Smooth muscle cell (in vitro differentiated cells): Measurements from ENCODE around the gene RAD9A. TPM values are rescaled to one million over a fixed set of nuclear protein-coding genes. Genes with fewer than 3 reads are reported as not detected.

Experiments
- DNase-seq: peaks from one replicate; lab custom pipeline; 2025; ENCODE audit not compliant: unreplicated experiment; lab: John Stamatoyannopoulos, UW
- H2AFZ ChIP-seq: fragments of 200-600 bp; sonication (generic); 2 replicates; pipeline ENCODE4 v1.6.0; 2016; ENCODE audit warnings: antibody characterized with exemption, low read depth, mild to moderate bottlenecking
- H3F3A ChIP-seq: fragments of 200-600 bp; sonication (generic); 2 replicates; pipeline ENCODE4 v1.6.0; 2017; ENCODE audit warnings: antibody characterized with exemption, low read depth
- H3K27ac ChIP-seq: fragments of 200-600 bp; sonication (generic); 2 replicates; pipeline ENCODE4 v1.5.1; 2016; ENCODE audit warnings: low read depth, mild to moderate bottlenecking
- H3K27me3 ChIP-seq: fragments of 200-600 bp; sonication (generic); 2 replicates; pipeline ENCODE4 v1.6.1; 2016; ENCODE audit warnings: low read depth, mild to moderate bottlenecking
- H3K36me3 ChIP-seq: fragments of 200-600 bp; sonication (generic); 2 replicates; pipeline ENCODE4 v1.5.1; 2016; ENCODE audit warnings: low read depth
- H3K4me1 ChIP-seq: fragments of 200-600 bp; sonication (generic); 2 replicates; pipeline ENCODE4 v1.5.1; 2016; ENCODE audit warnings: low read depth
- H3K4me2 ChIP-seq: fragments of 200-600 bp; sonication (generic); 2 replicates; pipeline ENCODE4 v1.6.0; 2016; ENCODE audit warnings: mild to moderate bottlenecking
- H3K4me3 ChIP-seq: fragments of 200-600 bp; sonication (generic); 2 replicates; pipeline ENCODE4 v1.5.1; 2016; ENCODE audit warnings: mild to moderate bottlenecking
- H3K79me2 ChIP-seq: fragments of 200-600 bp; sonication (generic); 2 replicates; pipeline ENCODE4 v1.6.0; 2016; ENCODE audit warnings: low read depth, mild to moderate bottlenecking
- H3K9ac ChIP-seq: fragments of 200-600 bp; sonication (generic); 2 replicates; pipeline ENCODE4 v1.6.0; 2016; ENCODE audit warnings: low read depth
- H3K9me3 ChIP-seq: fragments of 200-600 bp; sonication (generic); replicated peaks from 2 replicates; pipeline ENCODE4 v1.5.1; 2016; ENCODE audit warnings: low read depth
- H4K20me1 ChIP-seq: fragments of 200-600 bp; sonication (generic); 2 replicates; pipeline ENCODE4 v1.6.0; 2016; ENCODE audit warnings: low read depth
- WGBS: methylation state at CpG from one replicate; pipeline ENCODE4 v1.1.7; 2016; ENCODE audit warnings: low lambda C conversion rate; 5-methylcytosine and 5-hydroxymethylcytosine counted together
- polyA plus RNA-seq: library from polyadenylated mRNA; unstranded; fragments of >200 nt; fragmentation: Nextera tagmentation; extraction: Ambion mirVana; gene quantifications from 2 replicates; pipeline ENCODE4 v1.2.1, GENCODE V29; 2016
- total RNA-seq: library from RNA; depleted of rRNA; stranded (reverse); fragments of >200 nt; gene quantifications from 2 replicates; pipeline ENCODE4 v1.2.3, GENCODE V29; 2014
- TF ChIP-seq, protein P1 (sequence below): fragments of 200-600 bp; sonication (generic); IDR thresholded peaks from 2 replicates; pipeline ENCODE4 v1.5.1; 2017; ENCODE audit warnings: borderline replicate concordance, mild to moderate bottlenecking, antibody characterized with exemption; ENCODE audit not compliant: insufficient read depth, poor library complexity, severe bottlenecking

Gene RAD9A
- total and polyA plus RNA-seq, 2 experiments from 2014 or later: 19.5 to 21.4 TPM

DNA sequence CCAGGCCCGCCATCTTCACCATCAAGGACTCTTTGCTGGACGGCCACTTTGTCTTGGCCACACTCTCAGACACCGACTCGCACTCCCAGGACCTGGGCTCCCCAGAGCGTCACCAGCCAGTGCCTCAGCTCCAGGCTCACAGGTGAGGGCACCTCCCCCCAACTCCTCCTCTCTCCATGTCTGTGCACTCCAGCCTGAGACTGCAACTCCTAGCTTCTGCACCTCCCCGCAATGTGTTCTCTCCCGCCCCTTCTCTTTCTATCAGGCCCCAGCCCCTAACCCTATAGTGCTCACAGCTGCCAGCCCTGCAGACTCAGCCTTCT, 4.4 kb downstream of the RAD9A start:
- H2AFZ ChIP-seq: no peak overlapping the region
- peaks cover 24% of the 10 kb centered on the region for H4K20me1 ChIP-seq
- H3K9me3 ChIP-seq: no peaks in the 10 kb centered on the region
- H3K79me2 ChIP-seq: peaks cover 19% of the 10 kb centered on the region
- no peak overlapping the region for H3K27ac ChIP-seq
- peaks cover 8% of the 10 kb centered on the region for H3K4me1 ChIP-seq
- 93% methylated on average over 7 of the region's 7 CpGs for WGBS
- no peaks in the 10 kb centered on the region for H3K27me3 ChIP-seq
- H3K4me3 ChIP-seq: no peak overlapping the region
- H3K9ac ChIP-seq: no peak overlapping the region
- H3K4me2 ChIP-seq: no peak overlapping the region
- no peaks in the 10 kb centered on the region for H3K36me3 ChIP-seq
- DNase-seq: no peak
- TF ChIP-seq, protein P1, sequence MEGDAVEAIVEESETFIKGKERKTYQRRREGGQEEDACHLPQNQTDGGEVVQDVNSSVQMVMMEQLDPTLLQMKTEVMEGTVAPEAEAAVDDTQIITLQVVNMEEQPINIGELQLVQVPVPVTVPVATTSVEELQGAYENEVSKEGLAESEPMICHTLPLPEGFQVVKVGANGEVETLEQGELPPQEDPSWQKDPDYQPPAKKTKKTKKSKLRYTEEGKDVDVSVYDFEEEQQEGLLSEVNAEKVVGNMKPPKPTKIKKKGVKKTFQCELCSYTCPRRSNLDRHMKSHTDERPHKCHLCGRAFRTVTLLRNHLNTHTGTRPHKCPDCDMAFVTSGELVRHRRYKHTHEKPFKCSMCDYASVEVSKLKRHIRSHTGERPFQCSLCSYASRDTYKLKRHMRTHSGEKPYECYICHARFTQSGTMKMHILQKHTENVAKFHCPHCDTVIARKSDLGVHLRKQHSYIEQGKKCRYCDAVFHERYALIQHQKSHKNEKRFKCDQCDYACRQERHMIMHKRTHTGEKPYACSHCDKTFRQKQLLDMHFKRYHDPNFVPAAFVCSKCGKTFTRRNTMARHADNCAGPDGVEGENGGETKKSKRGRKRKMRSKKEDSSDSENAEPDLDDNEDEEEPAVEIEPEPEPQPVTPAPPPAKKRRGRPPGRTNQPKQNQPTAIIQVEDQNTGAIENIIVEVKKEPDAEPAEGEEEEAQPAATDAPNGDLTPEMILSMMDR: no peak
- no peaks in the 10 kb centered on the region for H3F3A ChIP-seq

DNA sequence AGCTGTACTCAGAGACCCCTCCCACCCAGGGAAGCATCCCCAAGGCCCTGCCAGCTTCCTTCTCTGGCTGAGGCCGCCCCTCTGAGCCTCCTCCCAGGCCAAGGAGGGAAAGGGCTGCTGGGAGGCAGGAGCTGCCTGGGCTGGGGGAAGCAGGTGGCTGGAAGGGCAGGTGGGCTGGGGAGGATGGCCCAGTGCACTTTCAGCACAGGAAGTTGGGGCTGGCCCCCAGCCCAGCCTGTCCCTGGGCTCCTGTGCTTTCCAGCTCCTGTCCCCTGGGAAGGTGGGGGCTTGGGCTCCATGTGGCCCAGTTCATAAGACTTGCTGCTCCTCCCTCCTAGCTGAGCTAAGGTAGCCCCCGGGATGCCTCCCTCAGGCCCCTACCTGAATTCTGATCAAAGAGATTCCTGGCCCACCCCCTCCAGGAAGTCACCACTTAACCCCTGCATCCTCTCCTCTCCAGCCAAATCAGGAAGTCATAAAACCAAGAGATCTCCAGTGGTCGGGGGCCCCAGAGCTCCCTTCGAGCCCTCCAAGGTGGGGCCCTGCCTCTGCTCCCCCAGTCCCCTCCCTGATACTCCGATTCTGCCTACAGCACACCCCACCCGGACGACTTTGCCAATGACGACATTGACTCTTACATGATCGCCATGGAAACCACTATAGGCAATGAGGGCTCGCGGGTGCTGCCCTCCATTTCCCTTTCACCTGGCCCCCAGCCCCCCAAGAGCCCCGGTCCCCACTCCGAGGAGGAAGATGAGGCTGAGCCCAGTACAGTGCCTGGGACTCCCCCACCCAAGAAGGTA, 5.0 kb downstream of the RAD9A start:
- Histone ChIP-seq H3K9me3 (no peaks in the 10 kb centered on the region), H2AFZ (no peak overlapping the region), H3K9ac (no peak overlapping the region), H3K36me3 (no peaks in the 10 kb centered on the region), H3K79me2 (peaks cover 22% of the 10 kb centered on the region), H3K27ac (no peak overlapping the region), H3K27me3 (no peaks in the 10 kb centered on the region), H3K4me2 (no peak overlapping the region), H3F3A (no peaks in the 10 kb centered on the region), H3K4me3 (no peak overlapping the region), H3K4me1 (peaks cover 8% of the 10 kb centered on the region), H4K20me1 (peaks cover 24% of the 10 kb centered on the region)
- TF ChIP-seq, protein P1: no peak
- 60% methylated on average over 11 of the region's 13 CpGs for WGBS
- no peak for DNase-seq

DNA sequence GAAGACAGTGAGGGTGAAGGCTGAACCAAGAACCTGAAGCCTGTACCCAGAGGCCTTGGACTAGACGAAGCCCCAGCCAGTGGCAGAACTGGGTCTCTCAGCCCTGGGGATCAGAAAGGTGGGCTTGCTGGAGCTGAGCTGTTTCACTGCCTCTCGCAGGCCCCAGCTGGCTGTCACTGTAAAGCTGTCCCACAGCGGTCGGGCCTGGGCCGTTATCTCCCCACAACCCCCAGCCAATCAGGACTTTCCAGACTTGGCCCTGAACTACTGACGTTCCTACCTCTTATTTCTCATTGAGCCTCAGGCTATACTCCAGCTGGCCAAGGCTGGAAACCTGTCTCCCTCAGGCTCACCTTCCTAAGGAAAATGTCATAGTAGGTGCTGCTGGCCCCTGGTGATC, 5.8 kb downstream of the RAD9A start:
- Histone ChIP-seq H3K36me3 (no peaks in the 10 kb centered on the region), H4K20me1 (peaks cover 24% of the 10 kb centered on the region), H3K79me2 (peaks cover 22% of the 10 kb centered on the region), H2AFZ (no peak overlapping the region), H3K9ac (no peak overlapping the region), H3K27me3 (no peaks in the 10 kb centered on the region), H3K4me1 (peaks cover 7% of the 10 kb centered on the region), H3K9me3 (no peaks in the 10 kb centered on the region), H3F3A (no peaks in the 10 kb centered on the region), H3K27ac (no peak overlapping the region), H3K4me2 (no peak overlapping the region), H3K4me3 (no peak overlapping the region)
- TF ChIP-seq, protein P1: no peak
- 66% methylated on average over 6 of the region's 6 CpGs for WGBS
- DNase-seq: no peak
